SKM-1 (cell line): ENCODE measurements around the gene FBXO46.
"Not testable (repeated sequence)": the region's sequence is repeated elsewhere in the genome, so short reads cannot be mapped to it uniquely, and the experiment has no call there.

Source experiments
- DNase-seq: peaks from one replicate; lab custom pipeline; 2025; ENCODE audit not compliant: unreplicated experiment; lab: John Stamatoyannopoulos, UW

The FBXO46 gene

GRCh38 chr19:45687599-45687998 lies 43.1 kb downstream of the FBXO46 start:
- DNase-seq, result no peak

- DNase-seq, result not testable (repeated sequence)
Observed at GRCh38 chr19:45685045-45685444, 45.7 kb downstream of the FBXO46 start.

GRCh38 chr19:45682908-45683307 lies 47.8 kb downstream of the FBXO46 start:
- DNase-seq, result no peak

- no peak for DNase-seq
Observed at GRCh38 chr19:45682117-45682516, 48.6 kb downstream of the FBXO46 start.

DNA sequence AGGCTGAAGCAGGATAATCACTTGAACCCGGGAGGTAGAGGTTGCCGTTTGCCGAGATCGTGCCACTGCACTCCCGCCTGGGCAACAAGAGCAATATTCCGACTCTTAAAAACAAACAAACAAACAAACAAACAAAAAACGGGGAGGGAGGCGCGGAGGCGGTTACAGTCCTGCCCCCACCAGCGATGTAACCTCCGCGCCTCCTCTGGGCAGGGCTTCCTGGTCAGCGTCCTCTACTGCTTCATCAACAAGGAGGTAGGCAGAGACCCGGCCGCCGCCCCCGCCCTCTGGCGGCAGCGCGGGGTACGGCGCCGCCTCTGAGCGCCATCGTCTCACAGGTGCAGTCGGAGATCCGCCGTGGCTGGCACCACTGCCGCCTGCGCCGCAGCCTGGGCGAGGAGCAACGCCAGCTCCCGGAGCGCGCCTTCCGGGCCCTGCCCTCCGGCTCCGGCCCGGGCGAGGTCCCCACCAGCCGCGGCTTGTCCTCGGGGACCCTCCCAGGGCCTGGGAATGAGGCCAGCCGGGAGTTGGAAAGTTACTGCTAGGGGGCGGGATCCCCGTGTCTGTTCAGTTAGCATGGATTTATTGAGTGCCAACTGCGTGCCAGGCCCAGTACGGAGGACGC lies 49.2 kb downstream of the FBXO46 start:
- DNase-seq, result peak; percentile 4

DNA sequence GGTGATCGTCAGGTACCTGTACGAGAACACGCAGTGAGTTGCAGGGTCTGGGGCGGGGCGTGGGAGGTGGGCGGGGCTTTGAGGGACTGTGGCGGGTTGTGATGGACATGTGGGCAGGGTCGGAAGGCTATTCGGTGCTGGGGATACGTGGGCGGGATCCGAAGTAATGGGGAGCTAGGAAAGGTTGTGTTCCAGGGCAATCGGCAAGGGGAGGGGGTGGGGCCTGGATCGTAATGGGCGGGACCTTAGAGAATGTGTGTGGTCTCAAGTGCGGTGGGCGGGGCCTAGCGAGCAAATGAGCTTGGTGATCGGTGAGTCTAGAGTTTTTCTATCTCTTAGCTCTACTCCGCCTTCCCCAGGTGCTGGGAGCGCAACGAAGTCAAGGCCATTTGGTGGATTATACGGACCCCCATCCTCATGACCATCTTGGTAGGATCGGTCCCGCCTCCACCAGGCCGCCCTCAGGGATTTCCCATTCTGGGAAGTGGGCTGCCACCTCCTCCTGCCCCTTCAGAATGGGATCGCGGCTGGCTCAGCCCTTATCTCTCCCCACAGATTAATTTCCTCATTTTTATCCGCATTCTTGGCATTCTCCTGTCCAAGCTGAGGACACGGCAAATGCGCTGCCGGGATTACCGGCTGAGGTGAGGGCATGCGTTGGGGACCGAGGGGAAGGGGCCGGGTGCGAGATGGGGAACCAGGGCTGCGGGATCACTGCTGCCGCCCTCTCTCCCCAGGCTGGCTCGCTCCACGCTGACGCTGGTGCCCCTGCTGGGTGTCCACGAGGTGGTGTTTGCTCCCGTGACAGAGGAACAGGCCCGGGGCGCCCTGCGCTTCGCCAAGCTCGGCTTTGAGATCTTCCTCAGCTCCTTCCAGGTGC lies 53.1 kb downstream of the FBXO46 start:
- DNase-seq, result no peak

DNA sequence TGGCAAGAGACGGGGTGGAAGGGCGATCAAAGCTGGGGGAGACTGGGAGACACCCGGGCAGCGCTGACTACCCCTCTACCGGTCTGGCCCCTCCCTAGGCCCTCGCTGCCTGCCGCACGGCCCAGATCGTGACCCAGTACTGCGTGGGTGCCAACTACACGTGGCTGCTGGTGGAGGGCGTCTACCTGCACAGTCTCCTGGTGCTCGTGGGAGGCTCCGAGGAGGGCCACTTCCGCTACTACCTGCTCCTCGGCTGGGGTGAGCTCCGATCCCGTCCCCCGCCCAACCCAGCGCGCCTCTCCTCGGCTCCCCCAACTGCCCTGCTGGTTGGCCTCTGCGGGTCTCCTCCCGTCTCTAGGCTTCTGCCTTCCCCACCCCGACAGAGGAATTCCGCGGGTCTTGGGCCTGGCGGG lies 53.8 kb downstream of the FBXO46 start:
- DNase-seq, result no peak

DNA sequence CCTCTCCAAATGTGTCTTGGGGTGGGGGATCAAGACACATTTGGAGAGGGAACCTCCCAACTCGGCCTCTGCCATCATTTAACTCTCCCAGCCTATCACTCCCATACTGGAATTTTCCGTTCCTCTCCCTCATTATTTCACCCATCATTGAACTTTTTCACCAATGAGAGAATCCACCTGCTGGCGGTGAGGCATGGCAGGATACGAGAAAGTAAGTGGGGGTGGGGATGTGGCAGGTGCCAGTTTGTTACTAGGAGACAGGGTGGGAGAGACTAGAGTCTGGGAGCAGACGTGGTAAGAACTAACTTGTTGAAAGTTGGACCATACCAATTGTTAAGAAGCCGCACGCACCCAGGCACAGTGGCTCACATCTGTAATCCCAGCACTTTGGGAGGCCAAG lies 55.8 kb downstream of the FBXO46 start:
- no peak for DNase-seq

GRCh38 chr19:45670670-45671453 lies 59.8 kb downstream of the FBXO46 start:
- peak; percentile 3 for DNase-seq

GRCh38 chr19:45668342-45668871 lies 62.3 kb downstream of the FBXO46 start:
- DNase-seq, result no peak

DNA sequence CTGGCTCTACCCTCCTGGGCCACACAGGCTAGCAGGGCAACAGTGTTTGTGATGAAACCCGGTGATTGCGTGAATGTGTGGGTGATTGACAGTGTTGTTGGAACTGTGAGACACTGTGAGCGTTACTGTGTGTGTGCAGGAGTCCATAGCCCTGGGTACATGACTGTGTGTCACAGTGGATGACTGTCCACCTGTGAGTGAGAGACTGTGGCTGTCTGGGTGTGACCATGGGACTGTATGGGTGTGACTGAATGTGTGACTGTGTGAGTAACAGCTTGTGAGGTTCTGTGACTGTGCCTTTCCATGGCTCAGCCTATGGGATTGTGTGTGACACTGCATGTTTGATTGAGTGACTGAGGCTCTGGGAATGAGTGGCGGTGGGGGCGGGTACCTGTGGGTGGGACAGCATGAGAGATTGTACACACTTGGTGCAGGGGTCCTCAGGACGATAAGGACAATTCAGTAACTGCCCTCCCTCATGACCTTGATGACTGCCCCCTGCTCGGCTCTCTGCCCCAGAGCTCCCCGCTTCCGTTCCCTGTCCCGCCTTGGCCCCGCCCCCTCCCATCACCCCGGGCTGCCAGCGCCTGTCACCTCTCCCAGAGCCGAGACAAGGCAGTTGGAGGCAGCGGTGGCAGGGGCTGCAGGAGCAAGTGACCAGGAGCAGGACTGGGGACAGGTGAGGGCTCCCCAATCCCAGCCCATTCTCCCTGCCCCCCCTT lies 62.9 kb downstream of the FBXO46 start, which contains the start of gene GIPR:
Gene GIPR, plus strand, starts transcription at position 602 of the 722 bp plus-strand sequence. CDS start 1,300 bp downstream, outside the sequence.
- DNase-seq, result no peak

DNA sequence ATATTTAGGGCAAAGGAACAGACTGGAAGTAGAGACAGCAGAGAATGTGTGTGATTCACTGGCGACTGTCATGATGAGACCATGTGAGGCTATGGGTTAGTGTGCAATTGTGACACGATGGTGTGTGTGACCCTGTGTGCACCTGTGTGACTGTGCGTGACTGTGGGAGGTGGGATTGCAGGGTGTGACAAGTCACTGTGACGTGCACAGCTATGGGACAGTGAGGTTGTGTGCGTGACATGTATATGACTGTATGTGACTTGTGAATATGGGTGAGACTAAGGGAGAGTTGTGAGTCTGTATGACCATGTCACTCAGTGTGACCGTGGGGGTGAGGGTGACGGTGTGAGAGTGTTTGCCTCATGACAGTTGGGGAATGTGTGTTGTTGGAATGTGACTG lies 66.1 kb downstream of the FBXO46 start:
- no peak for DNase-seq

DNA sequence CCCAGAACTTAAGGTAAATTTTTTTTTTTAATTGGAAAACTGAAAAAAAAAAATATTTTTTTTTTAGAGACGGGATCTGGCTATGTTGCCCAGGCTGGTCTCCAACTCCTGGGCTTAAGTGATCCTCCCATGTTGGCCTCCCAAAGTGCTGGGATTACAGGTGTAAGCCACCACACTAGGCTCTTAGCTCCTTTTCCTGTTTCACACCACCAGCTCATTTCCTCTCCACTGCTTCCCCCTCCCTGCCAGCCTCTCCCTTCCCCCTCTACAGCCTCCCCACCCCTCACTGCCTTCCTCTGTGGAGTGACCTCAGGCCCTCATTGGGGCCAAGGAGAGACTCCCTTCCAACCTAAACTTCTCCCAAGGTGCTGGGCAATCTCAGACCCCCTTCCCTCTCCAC lies 66.9 kb downstream of the FBXO46 start:
- no peak for DNase-seq

DNA sequence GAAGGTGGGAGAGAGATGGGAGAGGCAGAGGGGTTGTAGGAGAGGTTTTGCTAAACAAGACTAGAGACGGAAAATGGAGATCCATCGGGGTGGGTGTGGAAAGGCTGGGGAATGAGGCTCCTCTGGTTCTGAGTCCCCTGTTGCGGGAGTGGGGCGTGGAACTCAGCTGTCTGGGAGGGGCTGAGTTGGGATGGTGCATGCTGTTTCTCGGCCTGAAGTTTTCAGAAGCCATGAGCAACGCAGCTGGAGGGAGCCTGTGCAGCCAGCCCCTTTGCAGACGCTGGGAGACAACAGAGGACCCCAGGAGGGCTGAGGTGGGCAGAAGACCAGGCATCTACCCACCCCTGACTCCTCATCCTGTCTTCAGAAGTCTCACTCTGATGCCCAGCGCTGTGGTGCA lies 70.1 kb downstream of the FBXO46 start:
- DNase-seq, result no peak
